Right renal cortex interstitium (tissue), 3 donors: Measurements from ENCODE around the gene INKA2. TPM values are rescaled to one million over a fixed set of nuclear protein-coding genes. Genes with fewer than 3 reads are reported as not detected.
A peak's percentile ranks its signal among the peaks of the same experiment; 100 is the strongest.

Experiments used
- DNase-seq, 3 donors: peaks; one replicate each; pipeline ENCODE4 v3.0.0-alpha.2; 2013; ENCODE audit warnings: low read depth in 3 of 3, low spot score in 2 of 3
- polyA plus RNA-seq, 3 donors: library from polyadenylated mRNA; unstranded; fragments of 120-200 nt; gene quantifications; one replicate each; pipeline ENCODE4 v1.2.1, GENCODE V29; 2013; ENCODE audit not compliant: insufficient read length in 3 of 3

Gene INKA2
- 1 to 10 TPM; 1.3 to 3.8 (median 2.4) TPM for polyA plus RNA-seq

- peak in 1 of 3 donors; percentile 65 for DNase-seq
Observed at GRCh38 chr1:111739194-111739924, at the start of gene INKA2. Gene INKA2 (minus strand): TSS chr1:111739395. CDS start chr1:111739242, 153 bp downstream.

GRCh38 chr1:111786669-111787207 is 47.5 kb upstream of the INKA2 start:
- DNase-seq: no peak

- no peak for DNase-seq
Observed at GRCh38 chr1:111784273-111784901, 45.2 kb upstream of the INKA2 start.

- DNase-seq: no peak
Observed at GRCh38 chr1:111779546-111779945, 40.4 kb upstream of the INKA2 start.

- no peak for DNase-seq
Observed at GRCh38 chr1:111778541-111779051, 39.4 kb upstream of the INKA2 start.

- DNase-seq: no peak
Observed at GRCh38 chr1:111778066-111778465, 38.9 kb upstream of the INKA2 start.

- no peak for DNase-seq
Observed at GRCh38 chr1:111777301-111777700, 38.1 kb upstream of the INKA2 start.

GRCh38 chr1:111776861-111777260 is 37.7 kb upstream of the INKA2 start:
- DNase-seq: no peak

- no peak for DNase-seq
Observed at GRCh38 chr1:111776391-111776790, 37.2 kb upstream of the INKA2 start.

GRCh38 chr1:111775966-111776365 is 36.8 kb upstream of the INKA2 start:
- DNase-seq: no peak

GRCh38 chr1:111770916-111771315 is 31.7 kb upstream of the INKA2 start:
- no peak for DNase-seq

GRCh38 chr1:111769517-111770146 is 30.4 kb upstream of the INKA2 start:
- peak; percentile 27 to 47 (median 38) for DNase-seq

- no peak for DNase-seq
Observed at GRCh38 chr1:111768625-111769024, 29.4 kb upstream of the INKA2 start.

- DNase-seq: no peak
Observed at GRCh38 chr1:111768023-111768422, 28.8 kb upstream of the INKA2 start.

GRCh38 chr1:111762332-111762731 is 23.1 kb upstream of the INKA2 start:
- DNase-seq: no peak

GRCh38 chr1:111761717-111762116 is 22.5 kb upstream of the INKA2 start:
- no peak for DNase-seq

GRCh38 chr1:111758373-111758772 is 19.2 kb upstream of the INKA2 start:
- DNase-seq: no peak

GRCh38 chr1:111756124-111756513 is 16.9 kb upstream of the INKA2 start:
- no peak for DNase-seq

- peak; percentile 93 for DNase-seq
Observed at GRCh38 chr1:111755331-111756123, 16.3 kb upstream of the INKA2 start, which contains the start of gene DDX20. Gene DDX20 (plus strand): TSS chr1:111755901. CDS start chr1:111755925, 24 bp downstream.

- DNase-seq: peak in 2 of 3 donors; percentile 48 to 49
Observed at GRCh38 chr1:111754984-111755330, 15.8 kb upstream of the INKA2 start.
